HPDE6-E6E7 (cell line): ENCODE data around the gene SMYD3.
"Not testable (repeated sequence)": the region's sequence is repeated elsewhere in the genome, so short reads cannot be mapped to it uniquely, and the experiment has no call there.

Experiments used
- DNase-seq: peaks from one replicate; pipeline ENCODE4 v3.0.0; 2011; ENCODE audit warnings: missing footprints; ENCODE audit errors: extremely low spot score

Gene SMYD3

DNA sequence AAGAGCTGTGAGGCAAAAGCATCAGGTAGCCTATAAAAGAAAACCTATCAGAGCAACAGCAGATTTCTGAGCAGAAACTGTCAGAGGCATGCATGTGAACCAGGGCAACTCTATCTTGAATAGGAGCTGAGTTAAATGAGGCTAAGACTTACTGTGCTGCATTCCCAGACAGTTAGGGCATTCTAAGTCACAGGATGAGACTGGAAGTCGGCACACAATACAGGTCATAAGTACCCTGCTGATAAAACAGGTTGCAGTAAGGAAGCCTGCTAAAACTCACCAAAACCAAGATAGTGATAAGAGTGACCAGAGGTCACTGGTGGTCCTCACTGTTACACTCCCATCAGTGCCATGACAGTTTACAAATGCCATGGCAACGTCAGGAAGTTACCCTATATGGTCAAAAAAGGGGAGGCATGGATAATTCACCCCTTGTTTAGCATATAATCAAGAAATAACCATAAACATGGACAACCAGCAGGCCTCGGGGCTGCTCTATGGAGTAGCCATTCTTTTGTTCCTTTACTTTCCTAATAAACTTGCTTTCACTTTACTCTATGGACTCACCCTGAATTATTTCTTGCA lies 150.0 kb downstream of the SMYD3 start:
- not testable (repeated sequence) for DNase-seq

DNA sequence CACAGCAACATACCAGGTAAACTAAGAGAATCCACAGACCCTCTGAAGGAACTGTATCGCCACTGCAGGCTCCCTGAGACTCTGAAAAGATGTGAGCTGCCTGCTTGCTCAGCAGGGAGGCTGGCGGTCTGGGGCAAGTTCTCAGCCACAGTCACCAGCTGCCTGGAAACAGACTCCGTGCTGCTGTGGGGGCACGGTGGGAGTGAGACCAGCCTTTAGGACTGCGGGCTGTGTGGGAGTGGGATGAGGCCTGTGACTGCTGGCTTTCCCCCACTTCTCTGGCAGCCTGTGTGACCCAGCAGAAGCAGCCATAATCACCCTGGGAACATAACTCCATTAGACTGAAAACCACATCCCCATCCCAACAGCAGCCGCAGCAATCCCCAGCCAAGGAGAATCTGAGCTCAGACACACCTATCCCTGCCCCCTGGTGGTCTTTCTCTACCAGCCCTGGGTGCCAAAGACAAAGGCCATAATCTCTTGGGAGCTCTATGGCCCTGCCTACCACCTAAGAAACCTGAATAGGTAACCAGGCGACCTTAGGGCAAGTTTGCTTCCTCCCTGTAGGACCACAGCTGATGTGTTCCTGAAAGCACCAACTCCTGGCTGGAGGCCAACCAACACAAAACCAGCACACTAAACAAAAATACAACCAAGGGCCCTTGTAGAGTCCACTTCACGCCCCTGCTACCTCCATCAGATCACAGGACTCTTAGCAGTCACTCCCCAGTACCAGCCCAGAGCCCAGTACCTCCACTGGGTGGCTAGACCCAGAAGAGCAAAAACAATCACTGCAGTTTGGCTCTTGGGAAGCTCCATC lies 151.5 kb downstream of the SMYD3 start:
- DNase-seq, result no peak

DNA sequence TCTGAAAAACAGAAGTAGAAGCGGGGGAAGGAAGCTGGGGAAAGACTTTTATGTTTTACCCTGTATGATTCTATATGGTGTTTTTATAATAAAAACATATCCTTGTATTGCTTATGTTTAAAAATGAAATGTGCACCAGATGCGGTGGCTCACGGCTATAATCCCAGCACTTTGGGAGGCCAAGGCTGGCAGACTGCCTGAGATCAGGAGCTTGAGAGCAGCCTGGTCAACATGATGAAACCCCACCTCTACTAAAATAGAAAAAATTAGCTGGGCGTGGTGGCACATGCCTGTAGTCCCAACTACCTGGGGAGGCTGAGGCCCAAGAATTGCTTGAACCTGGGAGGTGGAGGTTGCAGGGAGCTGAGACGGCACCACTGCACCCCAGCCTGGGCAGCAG lies 155.4 kb downstream of the SMYD3 start:
- no peak for DNase-seq

DNA sequence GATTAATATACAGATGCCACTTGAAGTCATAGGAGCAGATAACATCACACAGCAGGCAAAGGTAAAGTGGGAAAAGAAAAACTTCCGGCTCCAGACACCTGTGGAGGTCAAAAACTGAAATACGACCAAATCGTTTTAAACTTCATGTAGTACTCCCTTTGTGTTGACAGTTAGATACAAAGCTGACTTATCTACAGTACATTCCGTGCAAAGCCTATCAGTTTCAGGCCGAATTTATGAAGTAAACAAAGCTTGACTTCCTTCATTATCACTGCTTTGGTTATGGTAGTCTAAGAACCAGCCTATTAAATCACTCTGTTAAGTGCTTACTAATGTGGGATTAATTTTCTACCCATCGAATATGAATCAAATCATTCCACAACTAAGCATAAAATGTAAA lies 156.3 kb downstream of the SMYD3 start:
- DNase-seq, result no peak

DNA sequence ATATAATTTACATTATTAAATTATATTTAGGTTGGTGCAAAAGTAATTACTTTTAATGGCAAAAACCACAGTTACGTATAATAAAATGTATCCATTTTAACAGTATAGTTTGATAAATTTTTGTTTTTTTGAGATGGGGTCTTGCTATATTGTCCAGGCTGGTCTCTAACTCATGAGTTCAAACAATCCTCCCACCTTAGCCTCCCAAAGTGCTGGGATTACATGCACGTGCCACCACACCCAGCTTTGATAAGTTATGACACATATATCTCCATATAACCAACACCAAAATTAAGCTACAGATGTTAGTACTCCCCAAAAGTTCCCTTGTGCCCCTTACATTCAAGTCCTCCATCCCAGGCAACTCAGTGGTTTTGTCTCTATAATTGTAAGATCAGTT lies 163.1 kb downstream of the SMYD3 start:
- no peak for DNase-seq

DNA sequence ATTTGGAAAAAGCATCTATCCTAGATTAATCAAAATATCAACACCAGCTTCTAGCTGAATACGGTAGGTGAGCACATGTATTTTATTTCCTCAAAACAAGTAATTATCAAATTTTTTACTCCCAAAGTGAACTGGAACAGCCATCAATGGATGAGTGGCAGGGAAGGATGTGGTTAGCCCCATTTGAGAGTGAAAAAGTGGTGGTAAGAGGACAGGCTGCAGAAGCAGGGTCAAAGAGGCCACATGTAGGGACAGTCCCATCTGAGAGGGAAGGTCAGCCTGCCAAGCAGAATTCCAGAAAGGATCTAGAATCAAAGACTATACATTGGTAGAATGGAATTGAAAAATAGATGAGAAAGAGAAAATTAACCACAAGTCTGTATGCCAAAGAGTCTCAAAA lies 163.8 kb downstream of the SMYD3 start:
- DNase-seq, result no peak

DNA sequence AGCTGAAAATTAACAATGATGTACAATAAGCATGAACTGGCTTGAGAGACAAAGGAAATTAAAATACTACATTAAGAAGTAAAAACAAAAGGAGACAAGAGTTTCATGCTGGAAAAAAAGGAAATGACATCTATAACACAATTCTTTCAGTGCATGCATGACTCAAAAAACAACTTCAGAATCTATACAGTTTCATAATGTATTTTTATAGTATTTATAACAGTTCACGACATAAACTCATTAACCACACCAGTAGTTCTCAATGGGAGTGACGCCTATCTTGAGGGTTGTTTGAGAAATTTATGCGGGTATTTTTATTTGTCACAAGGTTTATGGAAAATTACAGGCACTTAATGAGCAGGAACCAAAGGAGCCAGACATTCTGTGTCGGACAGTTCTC lies 168.5 kb downstream of the SMYD3 start:
- no peak for DNase-seq

DNA sequence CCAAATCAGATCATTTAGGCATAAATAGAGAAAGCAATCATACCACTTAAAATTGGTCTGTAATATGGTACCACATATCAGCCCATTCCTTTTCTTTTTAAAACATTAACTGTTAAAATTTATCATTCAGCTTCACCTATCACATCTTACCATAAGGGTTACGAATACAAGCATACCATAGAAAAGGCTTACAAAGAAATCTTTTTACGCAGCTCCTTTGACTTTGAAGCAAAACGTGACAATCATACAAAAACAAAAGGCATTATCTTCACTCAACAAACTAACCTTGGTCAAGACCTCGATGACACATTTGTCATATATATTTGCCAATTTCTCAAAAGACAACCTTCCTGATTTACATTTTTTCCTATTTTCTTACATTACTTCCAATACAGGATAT lies 169.0 kb downstream of the SMYD3 start:
- DNase-seq, result no peak

DNA sequence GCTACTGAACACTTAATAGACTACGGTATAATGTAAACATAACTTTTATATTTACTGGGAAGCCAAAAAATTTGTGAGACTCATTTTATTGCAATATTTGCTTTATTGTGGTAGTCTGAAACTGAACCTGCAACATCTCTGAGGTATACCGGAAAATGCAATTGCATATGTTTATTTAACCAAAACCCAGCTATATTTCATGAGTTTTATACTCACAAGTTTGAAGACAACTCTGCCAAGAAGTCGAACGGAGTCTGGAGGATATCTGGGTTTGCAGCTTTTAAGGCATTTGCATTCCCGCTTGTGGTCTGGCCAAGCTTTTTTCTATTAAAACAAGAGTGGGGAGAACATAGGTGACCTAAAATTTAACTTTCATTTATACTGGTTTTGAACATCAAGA lies 171.9 kb downstream of the SMYD3 start:
- no peak for DNase-seq

DNA sequence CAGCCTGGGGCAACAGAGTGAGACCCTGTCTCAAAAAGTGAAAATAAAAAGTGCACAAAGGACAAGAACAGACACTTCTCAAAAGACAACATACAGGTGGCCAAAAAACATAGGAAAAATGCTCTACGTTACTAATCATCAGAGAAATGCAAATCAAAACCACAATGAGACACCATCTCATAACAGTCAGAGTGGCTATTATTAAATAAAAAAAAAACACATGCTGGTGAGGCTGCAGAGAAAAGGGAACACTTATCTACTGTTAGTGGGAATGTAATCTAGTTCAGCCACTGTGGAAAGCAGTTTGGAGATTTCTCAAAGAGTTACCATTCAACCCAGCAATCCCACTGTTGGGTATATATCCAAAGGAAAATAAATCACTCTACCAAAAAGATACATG lies 173.2 kb downstream of the SMYD3 start:
- DNase-seq, result no peak

DNA sequence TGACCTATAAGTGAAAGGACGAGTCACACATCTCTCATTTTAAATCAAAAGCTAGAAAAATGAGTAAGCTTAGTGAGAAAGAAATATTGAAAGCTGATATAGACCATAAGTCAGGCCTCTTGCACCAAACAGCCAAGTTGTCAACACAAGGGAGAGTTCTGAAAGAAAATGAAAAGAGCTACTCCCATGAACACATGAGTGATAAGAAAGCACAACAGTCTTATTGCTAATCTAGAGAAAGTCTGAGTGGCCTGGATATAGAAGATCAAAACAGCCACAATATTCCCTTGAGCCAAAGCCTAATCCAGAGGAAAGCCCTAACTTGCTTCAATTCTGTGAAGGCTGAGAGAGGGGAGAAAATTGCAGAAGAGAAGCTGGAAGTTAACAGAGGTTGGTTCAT lies 175.0 kb downstream of the SMYD3 start:
- DNase-seq, result no peak

DNA sequence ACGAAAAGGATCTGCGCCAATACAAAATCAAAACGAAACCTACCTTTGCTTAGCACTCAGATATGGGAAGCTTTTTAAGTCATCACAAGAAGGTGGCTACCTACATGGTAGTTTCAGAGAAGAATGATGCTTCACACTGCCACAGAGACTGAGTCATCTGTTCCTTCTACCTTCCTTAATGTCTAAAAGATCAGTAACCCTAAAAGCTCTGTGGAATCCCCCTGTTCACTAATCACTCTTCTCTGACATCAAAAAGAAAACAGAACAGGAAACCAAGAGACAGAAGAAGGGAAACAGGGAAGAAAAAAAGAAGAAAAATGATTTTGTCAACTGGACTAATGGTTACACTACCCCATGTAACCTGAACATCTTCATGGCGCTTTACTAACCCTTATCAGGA lies 177.2 kb downstream of the SMYD3 start:
- no peak for DNase-seq

DNA sequence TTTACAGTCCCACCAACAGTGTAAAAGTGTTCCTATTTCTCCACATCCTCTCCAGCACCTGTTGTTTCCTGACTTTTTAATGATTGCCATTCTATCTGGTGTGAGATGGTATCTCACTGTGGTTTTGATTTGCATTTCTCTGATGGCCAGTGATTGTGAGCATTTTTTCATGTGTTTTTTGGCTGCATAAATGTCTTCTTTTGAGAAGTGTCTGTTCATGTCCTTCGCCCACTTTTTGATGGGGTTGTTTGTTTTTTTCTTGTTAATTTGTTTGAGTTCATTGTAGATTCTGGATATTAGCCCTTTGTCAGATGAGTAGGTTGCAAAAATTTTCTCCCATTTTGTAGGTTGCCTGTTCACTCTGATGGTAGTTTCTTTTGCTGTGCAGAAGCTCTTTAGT lies 177.8 kb downstream of the SMYD3 start:
- DNase-seq, result not testable (repeated sequence)

DNA sequence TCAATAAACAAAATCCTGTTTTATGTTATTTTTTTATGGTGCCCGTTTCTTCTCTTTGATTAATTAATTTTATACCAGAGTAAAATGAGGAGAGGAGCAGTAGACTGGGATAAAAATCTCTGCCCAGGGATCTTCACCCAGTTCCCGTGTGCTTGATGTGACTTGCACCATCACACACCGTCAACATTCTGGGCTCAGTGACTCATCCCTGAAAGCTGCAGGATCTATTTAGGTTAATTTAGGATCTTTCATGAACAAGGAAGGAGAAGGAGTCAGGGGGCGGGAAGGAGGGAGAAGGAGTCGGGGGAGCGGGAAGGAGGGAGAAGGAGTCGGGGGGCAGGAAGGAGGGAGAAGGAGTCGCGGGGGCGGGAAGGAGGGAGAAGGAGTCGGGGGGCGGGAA lies 182.4 kb downstream of the SMYD3 start:
- peak; percentile 86 for DNase-seq

DNA sequence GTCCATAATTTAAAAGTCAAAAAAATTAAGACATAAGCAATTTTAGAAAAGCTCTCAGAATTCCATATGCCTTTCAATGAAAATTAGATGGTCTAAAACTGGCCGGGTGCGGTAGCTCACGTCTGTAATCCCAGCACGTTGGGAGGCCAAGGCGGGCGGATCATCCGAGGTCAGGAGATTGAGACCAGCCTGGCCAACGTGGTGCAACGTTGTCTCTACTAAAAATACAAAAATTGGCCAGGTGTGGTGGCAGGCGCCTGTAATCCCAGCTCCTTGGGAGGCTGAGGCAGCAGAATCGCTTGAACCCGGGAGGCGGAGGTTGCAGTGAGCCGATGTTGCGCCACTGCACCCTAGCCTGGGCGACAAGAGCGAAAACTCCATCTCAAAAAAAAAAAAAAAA lies 183.0 kb downstream of the SMYD3 start:
- DNase-seq, result not testable (repeated sequence)

DNA sequence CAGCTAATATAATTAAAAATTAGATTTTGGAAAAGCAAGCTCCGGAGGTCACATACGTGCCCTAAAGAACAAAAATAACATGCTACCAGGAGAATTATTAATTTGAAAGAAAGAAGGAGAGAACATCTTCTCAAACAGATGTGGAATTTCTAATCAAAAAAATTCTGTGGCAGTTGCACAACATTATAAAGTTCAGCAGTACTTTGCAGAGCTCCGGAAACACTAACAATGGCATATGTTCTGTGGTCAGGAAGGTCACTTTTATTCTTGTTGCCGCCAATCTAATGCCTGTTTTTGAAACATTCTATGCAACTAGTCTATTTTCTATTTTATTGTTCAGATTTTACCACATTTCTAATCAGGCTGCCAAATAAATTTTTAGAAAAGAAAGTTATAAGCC lies 186.8 kb downstream of the SMYD3 start:
- DNase-seq, result no peak

DNA sequence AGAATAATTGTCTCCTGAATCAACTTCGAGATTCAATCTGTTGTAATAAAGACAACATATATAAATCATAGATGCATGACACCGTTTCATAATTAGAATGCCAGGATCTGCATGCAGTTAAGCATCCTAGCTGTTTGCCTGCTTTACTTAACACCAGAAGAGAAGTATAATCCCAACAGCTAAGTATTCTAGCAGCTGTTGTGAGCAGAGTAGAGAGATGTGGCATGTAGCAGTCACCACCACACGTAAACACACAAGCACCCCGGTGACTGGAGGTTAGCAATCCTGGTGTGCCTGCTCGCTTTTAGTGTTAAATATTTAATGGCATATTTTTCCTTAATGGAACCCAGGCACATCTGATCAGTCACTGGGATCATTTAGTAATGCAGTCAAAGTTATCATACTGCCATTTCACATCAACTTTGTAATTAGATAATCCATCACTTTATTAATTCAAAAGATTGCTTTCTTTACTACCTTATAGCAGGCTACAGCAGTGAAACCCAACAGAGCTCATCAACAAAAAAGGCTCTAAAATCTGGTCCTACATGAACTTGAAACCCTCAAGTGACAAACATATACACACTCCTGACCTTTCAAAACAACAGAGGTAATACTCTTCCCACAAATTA lies 187.9 kb downstream of the SMYD3 start:
- no peak for DNase-seq

DNA sequence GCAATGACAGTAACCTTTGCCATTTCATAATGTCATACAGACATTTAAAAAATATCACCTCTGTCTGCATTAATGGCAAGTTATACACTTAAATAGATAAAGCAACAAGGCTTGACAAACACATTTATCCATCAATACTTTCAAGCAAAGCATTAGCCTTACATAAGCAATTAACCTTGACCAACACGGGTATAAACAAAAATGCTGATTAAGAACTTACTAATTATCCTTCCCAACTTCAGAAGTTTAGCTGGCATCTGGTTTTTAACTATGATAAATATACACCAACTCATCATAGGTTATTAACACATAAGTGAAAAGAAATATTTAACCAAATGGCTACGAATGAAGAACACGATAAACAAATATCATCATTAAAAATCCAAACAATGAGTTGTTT lies 188.5 kb downstream of the SMYD3 start:
- DNase-seq, result no peak

DNA sequence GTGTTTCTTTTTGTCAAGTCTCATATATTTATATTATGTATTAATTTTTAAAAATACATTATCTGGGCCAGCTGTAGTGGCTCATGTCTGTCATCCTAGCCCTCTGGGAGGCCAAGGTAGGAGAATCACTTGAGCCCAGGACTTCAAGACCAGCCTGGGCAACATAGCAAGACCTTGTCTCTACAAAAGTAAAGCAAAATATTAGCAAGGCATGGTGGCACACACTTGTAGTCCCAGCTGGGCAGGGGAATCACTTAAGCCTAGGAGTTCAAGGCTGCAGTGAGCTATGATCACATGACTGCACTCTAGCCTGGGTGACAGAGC lies 189.1 kb downstream of the SMYD3 start:
- DNase-seq, result no peak

DNA sequence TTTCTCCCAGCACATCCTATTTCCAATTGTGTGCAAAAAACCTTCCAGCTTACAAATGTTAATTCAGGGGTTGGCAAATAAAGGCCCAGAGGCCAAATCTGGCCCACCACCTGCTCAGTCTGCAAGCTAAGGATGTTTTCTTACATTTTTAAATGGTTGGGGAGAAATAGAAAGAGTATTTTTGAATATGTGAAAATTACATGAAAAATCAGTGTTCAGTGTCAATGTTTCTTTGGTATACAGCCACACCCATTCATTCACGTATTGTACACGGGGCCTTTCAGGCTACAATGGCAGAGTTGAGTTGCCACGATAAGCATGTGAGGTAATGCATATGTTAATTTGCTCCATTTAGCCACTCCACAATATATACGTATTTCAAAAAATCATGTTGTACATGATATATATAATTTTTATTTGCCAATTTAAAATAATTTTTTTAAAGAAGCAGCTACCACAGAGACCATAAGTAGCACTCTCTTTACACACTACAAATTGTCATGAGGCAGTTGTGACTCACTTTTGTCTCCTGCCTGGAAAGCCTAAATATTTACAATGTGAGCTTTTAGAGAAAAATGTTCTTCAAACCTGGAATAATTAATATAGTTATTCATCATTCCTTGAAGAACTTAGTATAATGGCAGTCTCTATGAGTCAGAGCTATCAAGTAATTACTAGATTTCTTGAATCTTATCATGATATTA lies 189.6 kb downstream of the SMYD3 start:
- DNase-seq, result no peak

DNA sequence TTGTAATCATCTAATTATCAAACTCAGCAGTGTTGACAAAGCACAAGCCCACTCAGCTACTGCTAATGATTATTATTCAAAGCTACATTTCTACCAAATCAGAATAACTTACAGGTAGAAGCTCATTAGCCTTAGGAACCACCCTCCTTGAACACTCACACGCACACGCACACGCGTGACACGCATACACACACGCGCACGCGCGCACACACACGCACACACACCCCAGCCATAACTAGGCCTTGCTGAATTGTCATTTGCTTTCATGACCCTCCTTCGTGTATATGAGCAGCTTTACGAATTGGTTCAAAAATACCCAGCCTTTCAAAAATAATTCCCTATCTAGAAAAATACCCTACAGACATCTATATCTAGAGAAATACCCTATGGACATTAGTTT lies 195.6 kb downstream of the SMYD3 start:
- no peak for DNase-seq

DNA sequence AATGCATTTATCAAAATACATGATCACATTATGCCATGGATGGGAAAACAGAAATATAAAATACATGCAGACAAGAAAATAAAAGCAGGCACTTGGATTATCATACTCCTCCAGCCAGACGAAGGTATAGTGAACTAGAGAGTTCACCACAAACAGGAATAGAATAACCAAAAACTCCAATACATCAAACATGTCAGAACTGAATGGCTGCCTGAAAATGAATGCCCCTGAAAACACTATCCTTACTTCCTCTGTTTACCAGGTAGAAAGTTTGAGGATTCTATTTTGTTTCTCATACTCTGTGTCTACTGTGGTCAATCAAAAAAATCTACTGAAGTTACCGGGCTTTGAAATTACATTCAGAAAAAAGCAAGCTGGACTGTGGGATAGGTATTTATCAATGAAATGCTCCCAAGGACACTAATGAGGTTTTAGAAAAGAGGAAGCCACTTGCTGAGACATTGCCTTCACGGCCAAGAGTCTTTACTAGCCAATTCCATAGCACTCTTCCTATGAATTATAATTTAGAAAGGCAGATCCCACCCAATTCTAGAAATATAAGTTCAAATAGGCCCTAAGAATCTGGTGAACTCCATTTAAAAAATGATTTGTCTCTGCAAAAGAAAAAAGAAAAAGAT lies 197.7 kb downstream of the SMYD3 start:
- DNase-seq, result no peak
